AG04450 (cell line): ENCODE measurements around the gene CACNA2D3. TPM values are rescaled to one million over a fixed set of nuclear protein-coding genes. Genes with fewer than 3 reads are reported as not detected.

Source experiments
- CTCF ChIA-PET: fragments of 300-600, 350-600 bp; formaldehyde crosslinking; extraction: SDS; loops from one replicate; lab custom pipeline; 2022; ENCODE audit warnings: antibody characterized with exemption, inconsistent platforms; lab: Charles Lee
- POLR2A ChIA-PET: fragments of 350-600 bp; formaldehyde crosslinking; extraction: SDS; loops from one replicate; lab custom pipeline; 2021; ENCODE audit warnings: antibody characterized with exemption, inconsistent platforms; lab: Yijun Ruan, JAX
- DNase-seq: peaks from one replicate; pipeline ENCODE4 v3.0.0-alpha.2; 2011; ENCODE audit warnings: low read depth, low spot score
- H3K27ac ChIP-seq: one replicate; pipeline ENCODE4 v1.5.1; 2012; ENCODE audit warnings: low read depth, low read length, control low read depth
- H3K27me3 ChIP-seq: one replicate; pipeline ENCODE4 v1.6.0; 2012; ENCODE audit warnings: low read length; ENCODE audit not compliant: control insufficient read depth, insufficient read depth
- H3K4me3 ChIP-seq: 2 replicates; pipeline ENCODE4 v1.5.1; 2011; ENCODE audit warnings: mild to moderate bottlenecking, low read depth, low read length, control low read depth
- H3K9me3 ChIP-seq: 2 replicates; pipeline ENCODE4 v1.5.1; 2012; ENCODE audit warnings: low read length; ENCODE audit not compliant: control insufficient read depth, insufficient read depth
- polyA plus RNA-seq: library from polyadenylated mRNA; depleted of rRNA; stranded (reverse); fragments of >200 nt; gene quantifications from 2 replicates; pipeline ENCODE4 v1.2.3, GENCODE V29; 2011
- TF ChIP-seq, protein P1 (sequence below): IDR thresholded peaks from 2 replicates; pipeline ENCODE4 v1.5.1; 2011; ENCODE audit warnings: low read depth, low read length, control low read depth, inconsistent platforms

CACNA2D3 gene
- polyA plus RNA-seq, 1 experiment: 0.32 TPM

- CTCF ChIA-PET: no interaction called here
- Histone ChIP-seq H3K27ac (no peak overlapping the region), H3K4me3 (no peak overlapping the region), H3K27me3 (no peaks in the 10 kb centered on the region), H3K9me3 (peaks cover 10% of the 10 kb centered on the region; the same call in 1 of the 2 replicates)
- DNase-seq: no peak
- POLR2A ChIA-PET: no interaction called here
- TF ChIP-seq, protein P1, sequence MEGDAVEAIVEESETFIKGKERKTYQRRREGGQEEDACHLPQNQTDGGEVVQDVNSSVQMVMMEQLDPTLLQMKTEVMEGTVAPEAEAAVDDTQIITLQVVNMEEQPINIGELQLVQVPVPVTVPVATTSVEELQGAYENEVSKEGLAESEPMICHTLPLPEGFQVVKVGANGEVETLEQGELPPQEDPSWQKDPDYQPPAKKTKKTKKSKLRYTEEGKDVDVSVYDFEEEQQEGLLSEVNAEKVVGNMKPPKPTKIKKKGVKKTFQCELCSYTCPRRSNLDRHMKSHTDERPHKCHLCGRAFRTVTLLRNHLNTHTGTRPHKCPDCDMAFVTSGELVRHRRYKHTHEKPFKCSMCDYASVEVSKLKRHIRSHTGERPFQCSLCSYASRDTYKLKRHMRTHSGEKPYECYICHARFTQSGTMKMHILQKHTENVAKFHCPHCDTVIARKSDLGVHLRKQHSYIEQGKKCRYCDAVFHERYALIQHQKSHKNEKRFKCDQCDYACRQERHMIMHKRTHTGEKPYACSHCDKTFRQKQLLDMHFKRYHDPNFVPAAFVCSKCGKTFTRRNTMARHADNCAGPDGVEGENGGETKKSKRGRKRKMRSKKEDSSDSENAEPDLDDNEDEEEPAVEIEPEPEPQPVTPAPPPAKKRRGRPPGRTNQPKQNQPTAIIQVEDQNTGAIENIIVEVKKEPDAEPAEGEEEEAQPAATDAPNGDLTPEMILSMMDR: no peak
Observed at GRCh38 chr3:54547051-54547450, 424.7 kb downstream of the CACNA2D3 start.

DNA sequence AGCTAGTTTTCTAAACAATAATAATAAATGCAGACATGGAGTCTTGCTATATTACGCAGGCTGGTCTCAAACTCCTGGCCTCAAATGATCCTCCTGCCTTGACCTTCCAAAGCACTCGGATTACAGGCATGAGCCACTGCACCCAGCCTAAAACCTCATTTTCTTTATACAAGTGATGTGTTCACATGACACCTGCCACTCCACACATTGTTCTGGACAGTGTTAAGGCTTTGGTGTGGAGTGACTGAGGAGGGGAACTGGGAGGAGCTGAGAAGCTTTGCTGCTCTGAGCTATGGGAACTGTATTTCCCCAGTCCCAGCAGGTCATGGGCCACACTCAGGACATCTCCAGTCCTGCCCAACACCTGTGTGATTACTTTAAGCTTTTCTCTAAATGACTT is 425.5 kb downstream of the CACNA2D3 start:
- DNase-seq: no peak
- peaks cover 10% of the 10 kb centered on the region; the same call in 1 of the 2 replicates for H3K9me3 ChIP-seq
- H3K27ac ChIP-seq: no peak overlapping the region
- TF ChIP-seq, protein P1: no peak
- no peak overlapping the region for H3K4me3 ChIP-seq
- POLR2A ChIA-PET: no interaction called here
- H3K27me3 ChIP-seq: no peaks in the 10 kb centered on the region
- CTCF ChIA-PET: no interaction called here

DNA sequence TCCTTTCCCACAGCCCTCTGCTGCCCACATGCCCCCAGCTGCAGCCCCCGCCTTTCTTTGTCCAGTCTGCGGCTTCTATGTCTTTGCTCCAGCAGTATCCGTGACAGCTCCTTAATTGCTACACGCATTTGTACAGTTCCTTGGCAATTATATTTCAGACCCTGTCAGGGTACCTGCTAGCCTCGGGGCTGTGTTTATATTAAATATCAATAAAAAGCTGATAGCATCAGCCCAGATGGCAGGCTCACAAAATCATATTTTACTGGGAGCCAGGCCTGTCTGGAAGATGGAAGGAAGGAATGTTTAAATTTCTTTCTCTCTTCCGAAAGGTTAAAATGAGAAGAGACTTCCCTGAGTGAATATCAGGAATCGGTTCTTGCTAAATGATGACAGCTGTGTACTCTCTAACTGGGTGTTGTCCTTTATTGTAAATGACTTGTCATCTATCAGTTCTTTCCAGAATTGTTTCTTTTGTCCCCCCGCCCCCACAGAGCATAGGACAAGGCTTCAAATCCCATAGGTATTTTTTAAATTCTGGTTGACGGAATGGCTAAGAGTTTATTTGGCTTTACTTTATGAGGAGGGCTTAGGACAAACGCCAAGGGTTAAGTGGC is 427.4 kb downstream of the CACNA2D3 start:
- CTCF ChIA-PET: no interaction called here
- H3K27ac ChIP-seq: no peak overlapping the region
- POLR2A ChIA-PET: no interaction called here
- TF ChIP-seq, protein P1: no peak
- H3K4me3 ChIP-seq: no peak overlapping the region
- H3K9me3 ChIP-seq: peaks cover 10% of the 10 kb centered on the region
- no peaks in the 10 kb centered on the region for H3K27me3 ChIP-seq
- no peak for DNase-seq

- Histone ChIP-seq H3K9me3 (peaks cover 10% of the 10 kb centered on the region), H3K27me3 (no peaks in the 10 kb centered on the region), H3K27ac (no peak overlapping the region), H3K4me3 (no peak overlapping the region)
- ChIA-PET CTCF (no interaction called here), POLR2A (no interaction called here)
- TF ChIP-seq, protein P1: no peak
- no peak for DNase-seq
Observed at GRCh38 chr3:54550221-54550977, 428.0 kb downstream of the CACNA2D3 start.

DNA sequence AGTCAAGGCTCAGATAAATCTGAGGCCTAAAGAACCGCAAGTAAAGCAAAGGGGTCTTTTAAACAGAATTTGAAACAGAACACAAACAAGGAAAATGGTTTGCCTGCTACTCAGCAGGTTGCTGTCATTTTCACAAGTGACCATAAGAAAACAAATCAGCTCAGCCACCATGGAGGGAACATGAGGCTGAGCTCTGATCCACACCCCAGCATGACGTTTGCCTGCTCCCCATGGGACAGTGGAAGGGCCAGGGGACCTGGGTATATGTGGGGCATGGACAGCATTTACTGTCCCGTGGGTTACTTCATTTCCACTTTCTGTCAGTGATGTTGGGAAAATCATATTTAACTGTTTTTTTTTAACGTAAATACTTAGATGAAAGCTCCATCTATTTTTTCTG is 434.3 kb downstream of the CACNA2D3 start:
- TF ChIP-seq, protein P1: no peak
- ChIA-PET CTCF (no interaction called here), POLR2A (no interaction called here)
- Histone ChIP-seq H3K27me3 (no peaks in the 10 kb centered on the region), H3K4me3 (no peak overlapping the region), H3K9me3 (no peaks in the 10 kb centered on the region; the same call in 1 of the 2 replicates), H3K27ac (no peak overlapping the region)
- no peak for DNase-seq
